Neural progenitor cell (in vitro differentiated cells): ENCODE measurements around the gene PRPF18. TPM values are rescaled to one million over a fixed set of nuclear protein-coding genes. Genes with fewer than 3 reads are reported as not detected.

ENCODE experiments used
- DNase-seq: peaks from one replicate; pipeline ENCODE4 v3.0.0-alpha.2; 2016; ENCODE audit warnings: low spot score
- H2AFZ ChIP-seq: fragments of 200-600 bp; sonication (generic); replicated peaks from 2 replicates; pipeline ENCODE4 v1.6.1; 2016; ENCODE audit warnings: antibody characterized with exemption
- H3F3A ChIP-seq: fragments of 200-600 bp; sonication (generic); 2 replicates; pipeline ENCODE4 v1.6.1; 2016; ENCODE audit warnings: antibody characterized with exemption, low read depth
- H3K27ac ChIP-seq: fragments of 200-600 bp; sonication (generic); 2 replicates; pipeline ENCODE4 v1.5.1; 2016; ENCODE audit warnings: mild to moderate bottlenecking
- H3K27me3 ChIP-seq: fragments of 200-600 bp; sonication (generic); 2 replicates; pipeline ENCODE4 v1.6.1; 2016; ENCODE audit warnings: mild to moderate bottlenecking, moderate library complexity
- H3K36me3 ChIP-seq: fragments of 200-600 bp; sonication (generic); 2 replicates; pipeline ENCODE4 v1.5.1; 2016
- H3K4me1 ChIP-seq: fragments of 200-600 bp; sonication (generic); 2 replicates; pipeline ENCODE4 v1.6.1; 2016; ENCODE audit warnings: mixed run types
- H3K4me2 ChIP-seq: fragments of 200-600 bp; sonication (generic); 2 replicates; pipeline ENCODE4 v1.6.1; 2016
- H3K4me3 ChIP-seq: fragments of 200-600 bp; sonication (generic); 2 replicates; pipeline ENCODE4 v1.5.1; 2016
- H3K79me2 ChIP-seq: fragments of 200-600 bp; sonication (generic); 2 replicates; pipeline ENCODE4 v1.6.1; 2016; ENCODE audit warnings: low read depth
- H3K9ac ChIP-seq: fragments of 200-600 bp; sonication (generic); 2 replicates; pipeline ENCODE4 v1.6.1; 2016
- H3K9me3 ChIP-seq: fragments of 200-600 bp; sonication (generic); 2 replicates; pipeline ENCODE4 v1.5.1; 2016; ENCODE audit warnings: low read depth
- H4K20me1 ChIP-seq: fragments of 200-600 bp; sonication (generic); 2 replicates; pipeline ENCODE4 v1.6.1; 2016; ENCODE audit warnings: low read depth
- H3K27ac Mint-ChIP-seq: 3 replicates; pipeline ENCODE4 v1.8.0; 2021; ENCODE audit warnings: mixed read lengths
- H3K27me3 Mint-ChIP-seq: 2 replicates; pipeline ENCODE4 v1.8.0; 2022; ENCODE audit warnings: low read depth, mild to moderate bottlenecking, inconsistent platforms, moderate library complexity, mixed read lengths; ENCODE audit not compliant: insufficient read depth
- H3K36me3 Mint-ChIP-seq: 3 replicates; pipeline ENCODE4 v1.8.0; 2021; ENCODE audit warnings: mixed read lengths
- H3K4me1 Mint-ChIP-seq: 3 replicates; pipeline ENCODE4 v1.8.0; 2021; ENCODE audit warnings: mixed read lengths
- H3K4me3 Mint-ChIP-seq: 3 replicates; pipeline ENCODE4 v1.8.0; 2021; ENCODE audit warnings: mild to moderate bottlenecking, moderate library complexity, mixed read lengths
- H3K9me3 Mint-ChIP-seq: 3 replicates; pipeline ENCODE4 v1.8.0; 2020; ENCODE audit warnings: mixed read lengths
- EZH2 ChIP-seq: fragments of 200-600 bp; sonication (generic); IDR thresholded peaks from 2 replicates; pipeline ENCODE4 v1.6.1; 2017; ENCODE audit warnings: antibody characterized with exemption, mild to moderate bottlenecking, moderate library complexity
- EZH2phosphoT487 ChIP-seq: fragments of 200-600 bp; sonication (generic); IDR thresholded peaks from 2 replicates; pipeline ENCODE4 v1.6.1; 2017; ENCODE audit warnings: antibody characterized with exemption
- total RNA-seq: library from RNA; depleted of rRNA; stranded (reverse); fragments of >200 nt; gene quantifications from 2 replicates; pipeline ENCODE4 v1.2.3, GENCODE V29; 2015; ENCODE audit warnings: low replicate concordance
- TF ChIP-seq, protein P1 (sequence below): fragments of 200-600 bp; sonication (generic); IDR thresholded peaks from 2 replicates; pipeline ENCODE4 v1.5.1; 2017; ENCODE audit warnings: antibody characterized with exemption, mild to moderate bottlenecking

Gene PRPF18
- total RNA-seq, 1 donor from 2014 or later: 30.8 TPM

- Histone ChIP-seq H3K27me3 (no peaks in the 10 kb centered on the region), H3K9ac (no peak overlapping the region), H2AFZ (no peak overlapping the region), H3K27ac (no peak overlapping the region), H3K79me2 (no peaks in the 10 kb centered on the region), H3K4me3 (no peak overlapping the region), H3K4me2 (no peak overlapping the region), H3K4me1 (peaks cover 19% of the 10 kb centered on the region), H3K36me3 (no peaks in the 10 kb centered on the region), H3K9me3 (no peaks in the 10 kb centered on the region), H4K20me1 (no peaks in the 10 kb centered on the region), H3F3A (peaks cover 6% of the 10 kb centered on the region)
- Mint-ChIP-seq H3K36me3 (peaks cover 24% of the 10 kb centered on the region), H3K27ac (no peak overlapping the region), H3K4me1 (peaks cover 14% of the 10 kb centered on the region), H3K4me3 (no peak overlapping the region), H3K9me3 (no peaks in the 10 kb centered on the region), H3K27me3 (peaks cover 3% of the 10 kb centered on the region)
- DNase-seq: no peak
- no peak for TF ChIP-seq EZH2
- TF ChIP-seq, protein P1, sequence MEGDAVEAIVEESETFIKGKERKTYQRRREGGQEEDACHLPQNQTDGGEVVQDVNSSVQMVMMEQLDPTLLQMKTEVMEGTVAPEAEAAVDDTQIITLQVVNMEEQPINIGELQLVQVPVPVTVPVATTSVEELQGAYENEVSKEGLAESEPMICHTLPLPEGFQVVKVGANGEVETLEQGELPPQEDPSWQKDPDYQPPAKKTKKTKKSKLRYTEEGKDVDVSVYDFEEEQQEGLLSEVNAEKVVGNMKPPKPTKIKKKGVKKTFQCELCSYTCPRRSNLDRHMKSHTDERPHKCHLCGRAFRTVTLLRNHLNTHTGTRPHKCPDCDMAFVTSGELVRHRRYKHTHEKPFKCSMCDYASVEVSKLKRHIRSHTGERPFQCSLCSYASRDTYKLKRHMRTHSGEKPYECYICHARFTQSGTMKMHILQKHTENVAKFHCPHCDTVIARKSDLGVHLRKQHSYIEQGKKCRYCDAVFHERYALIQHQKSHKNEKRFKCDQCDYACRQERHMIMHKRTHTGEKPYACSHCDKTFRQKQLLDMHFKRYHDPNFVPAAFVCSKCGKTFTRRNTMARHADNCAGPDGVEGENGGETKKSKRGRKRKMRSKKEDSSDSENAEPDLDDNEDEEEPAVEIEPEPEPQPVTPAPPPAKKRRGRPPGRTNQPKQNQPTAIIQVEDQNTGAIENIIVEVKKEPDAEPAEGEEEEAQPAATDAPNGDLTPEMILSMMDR: no peak
Observed at GRCh38 chr10:13657101-13657680, 70.4 kb downstream of the PRPF18 start.

DNA sequence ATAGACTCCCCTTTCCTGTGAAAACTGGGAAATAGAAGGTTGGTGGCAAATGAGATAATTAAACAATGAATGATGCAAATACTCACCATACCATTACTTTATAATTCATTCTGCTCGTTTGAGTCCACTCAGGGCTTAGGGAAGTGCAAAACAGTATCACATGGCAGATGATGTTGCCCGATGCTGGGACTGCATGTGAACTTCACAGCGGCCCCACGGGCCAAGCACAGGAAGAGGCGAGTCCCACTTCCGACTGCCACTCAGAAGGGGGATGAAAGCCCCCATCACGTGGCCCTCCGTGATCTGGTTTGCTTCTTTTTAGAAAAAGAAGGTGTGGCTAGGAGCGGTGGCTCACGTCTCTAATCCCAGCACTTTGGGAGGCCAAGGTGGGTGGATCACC lies 71.5 kb downstream of the PRPF18 start:
- TF ChIP-seq EZH2phosphoT487: no peak
- TF ChIP-seq, protein P1: no peak
- TF ChIP-seq EZH2: no peak
- no peak for DNase-seq
- no peaks in the 10 kb centered on the region for H3K27me3 ChIP-seq
- no peaks in the 10 kb centered on the region for H3K9me3 ChIP-seq
- H3K27ac ChIP-seq: no peak overlapping the region
- Mint-ChIP-seq H3K4me1 (peaks cover 14% of the 10 kb centered on the region), H3K9me3 (no peaks in the 10 kb centered on the region), H3K27me3 (peaks cover 3% of the 10 kb centered on the region), H3K36me3 (peaks cover 25% of the 10 kb centered on the region), H3K27ac (no peak overlapping the region), H3K4me3 (no peak overlapping the region)
- H3K36me3 ChIP-seq: no peaks in the 10 kb centered on the region
- H2AFZ ChIP-seq: no peak overlapping the region
- H3K79me2 ChIP-seq: no peaks in the 10 kb centered on the region
- H3K4me1 ChIP-seq: peaks cover 19% of the 10 kb centered on the region
- H3F3A ChIP-seq: peaks cover 6% of the 10 kb centered on the region
- no peak overlapping the region for H3K9ac ChIP-seq
- H3K4me2 ChIP-seq: no peak overlapping the region
- no peak overlapping the region for H3K4me3 ChIP-seq
- H4K20me1 ChIP-seq: no peaks in the 10 kb centered on the region

- H3K36me3 Mint-ChIP-seq: peaks cover 23% of the 10 kb centered on the region
- DNase-seq: no peak
- no peaks in the 10 kb centered on the region for H3K9me3 Mint-ChIP-seq
Observed at GRCh38 chr10:13658871-13659685, 72.3 kb downstream of the PRPF18 start.

More at GRCh38 chr10:13658871-13659685, 72.3 kb downstream of the PRPF18 start:
- H3K4me2 ChIP-seq: no peak overlapping the region
- H3K36me3 ChIP-seq: no peaks in the 10 kb centered on the region
- H2AFZ ChIP-seq: no peak overlapping the region
- H3K9me3 ChIP-seq: no peaks in the 10 kb centered on the region
- no peak for TF ChIP-seq EZH2
- TF ChIP-seq EZH2phosphoT487: no peak
- TF ChIP-seq, protein P1: no peak
- peaks cover 6% of the 10 kb centered on the region for H3F3A ChIP-seq
- no peaks in the 10 kb centered on the region for H4K20me1 ChIP-seq
- no peak overlapping the region for H3K27ac ChIP-seq
- H3K9ac ChIP-seq: no peak overlapping the region
- H3K27me3 Mint-ChIP-seq: peaks cover 3% of the 10 kb centered on the region
- peaks cover 19% of the 10 kb centered on the region for H3K4me1 ChIP-seq
- H3K27ac Mint-ChIP-seq: no peak overlapping the region
- no peaks in the 10 kb centered on the region for H3K27me3 ChIP-seq
- H3K4me3 ChIP-seq: no peak overlapping the region
- H3K79me2 ChIP-seq: no peaks in the 10 kb centered on the region
- H3K4me1 Mint-ChIP-seq: peaks cover 14% of the 10 kb centered on the region
- no peak overlapping the region for H3K4me3 Mint-ChIP-seq
